HG02938 (cell line): ENCODE data around the gene BCL2.
A peak's percentile ranks its signal among the peaks of the same experiment; 100 is the strongest.

ENCODE experiments used
- ATAC-seq: cut with Tn5 transposase; IDR thresholded peaks from one replicate; pipeline ENCODE4 v1.9.1; 2021; ENCODE audit warnings: mild to moderate bottlenecking, moderate library complexity; ENCODE audit not compliant: unreplicated experiment

BCL2 gene

GRCh38 chr18:63288311-63288710, 31.3 kb downstream of the BCL2 start:
- ATAC-seq, result no peak

- ATAC-seq, result no peak
Measured at GRCh38 chr18:63287691-63288220, 31.8 kb downstream of the BCL2 start.

GRCh38 chr18:63286926-63287325, 32.6 kb downstream of the BCL2 start:
- ATAC-seq, result no peak

GRCh38 chr18:63284827-63285733, 34.5 kb downstream of the BCL2 start:
- peak; percentile 84 for ATAC-seq

GRCh38 chr18:63284173-63284799, 35.3 kb downstream of the BCL2 start:
- ATAC-seq, result no peak

- no peak for ATAC-seq
Measured at GRCh38 chr18:63283305-63284094, 36.1 kb downstream of the BCL2 start.

- no peak for ATAC-seq
Measured at GRCh38 chr18:63282793-63283192, 36.8 kb downstream of the BCL2 start.

- ATAC-seq, result no peak
Measured at GRCh38 chr18:63273222-63273927, 46.2 kb downstream of the BCL2 start.

GRCh38 chr18:63272638-63273037, 46.9 kb downstream of the BCL2 start:
- no peak for ATAC-seq

GRCh38 chr18:63271881-63272299, 47.7 kb downstream of the BCL2 start:
- no peak for ATAC-seq

GRCh38 chr18:63271148-63271547, 48.4 kb downstream of the BCL2 start:
- no peak for ATAC-seq

GRCh38 chr18:63267975-63268721, 51.4 kb downstream of the BCL2 start:
- ATAC-seq, result no peak

GRCh38 chr18:63266888-63267790, 52.4 kb downstream of the BCL2 start:
- no peak for ATAC-seq

- ATAC-seq, result no peak
Measured at GRCh38 chr18:63265326-63265725, 54.2 kb downstream of the BCL2 start.

GRCh38 chr18:63264871-63265270, 54.7 kb downstream of the BCL2 start:
- ATAC-seq, result no peak

- ATAC-seq, result no peak
Measured at GRCh38 chr18:63263444-63263843, 56.1 kb downstream of the BCL2 start.

GRCh38 chr18:63262369-63263335, 56.9 kb downstream of the BCL2 start:
- no peak for ATAC-seq

GRCh38 chr18:63261029-63261428, 58.5 kb downstream of the BCL2 start:
- no peak for ATAC-seq
